OCI-LY1 (cell line): ENCODE measurements around the gene SORD.

Experiments used
- H2AFZ ChIP-seq: fragments of 200-600 bp; sonication (generic), shearing (Covaris generic); 2 replicates; pipeline ENCODE4 v1.6.0; 2014; ENCODE audit warnings: antibody characterized with exemption, mild to moderate bottlenecking, low read length
- H3F3A ChIP-seq: fragments of 200-600 bp; sonication (generic), shearing (Covaris generic); 2 replicates; pipeline ENCODE4 v1.6.0; 2014; ENCODE audit warnings: mild to moderate bottlenecking, antibody characterized with exemption, low read length, moderate library complexity; ENCODE audit not compliant: insufficient read depth
- H3K27ac ChIP-seq: fragments of 200-600 bp; sonication (generic); 2 replicates; pipeline ENCODE4 v1.5.1; 2014; ENCODE audit warnings: low read length, mixed run types, mild to moderate bottlenecking, low read depth; ENCODE audit not compliant: poor library complexity, severe bottlenecking
- H3K27me3 ChIP-seq: fragments of 200-600 bp; sonication (generic); 2 replicates; pipeline ENCODE4 v1.6.0; 2014; ENCODE audit warnings: antibody characterized with exemption, mild to moderate bottlenecking, low read length, moderate library complexity; ENCODE audit not compliant: insufficient read depth
- H3K36me3 ChIP-seq: fragments of 200-600 bp; sonication (generic); 2 replicates; pipeline ENCODE4 v1.6.1; 2014; ENCODE audit warnings: mild to moderate bottlenecking, antibody characterized with exemption, low read length, moderate library complexity, mixed read lengths; ENCODE audit not compliant: insufficient read depth
- H3K4me1 ChIP-seq: fragments of 200-600 bp; sonication (generic); 2 replicates; pipeline ENCODE4 v1.5.1; 2014; ENCODE audit warnings: mild to moderate bottlenecking, low read length, moderate library complexity; ENCODE audit not compliant: insufficient read depth, severe bottlenecking
- H3K4me2 ChIP-seq: fragments of 200-600 bp; sonication (generic), shearing (Covaris generic); 2 replicates; pipeline ENCODE4 v1.6.1; 2014; ENCODE audit warnings: low read length
- H3K4me3 ChIP-seq: fragments of 200-600 bp; sonication (generic); 2 replicates; pipeline ENCODE4 v1.5.1; 2014; ENCODE audit warnings: low read length, low read depth, mild to moderate bottlenecking, mixed read lengths; ENCODE audit not compliant: poor library complexity, severe bottlenecking
- H3K79me2 ChIP-seq: fragments of 200-600 bp; shearing (Covaris generic); 2 replicates; pipeline ENCODE4 v1.6.1; 2016; ENCODE audit warnings: mixed run types, low read length, mixed read lengths; ENCODE audit not compliant: insufficient read depth
- H3K9ac ChIP-seq: fragments of 200-600 bp; sonication (generic), shearing (Covaris generic); 2 replicates; pipeline ENCODE4 v1.6.1; 2014; ENCODE audit warnings: mild to moderate bottlenecking, low read length, mixed read lengths
- H3K9me2 ChIP-seq: fragments of 200-600 bp; sonication (generic), shearing (Covaris generic); 2 replicates; pipeline ENCODE4 v1.6.1; 2014; ENCODE audit warnings: low read depth, mild to moderate bottlenecking, low read length, mixed read lengths
- H3K9me3 ChIP-seq: fragments of 200-600 bp; shearing (Covaris generic); 2 replicates; pipeline ENCODE4 v1.6.1; 2014; ENCODE audit warnings: low read length, mixed read lengths
- H4K20me1 ChIP-seq: fragments of 200-600 bp; sonication (generic), shearing (Covaris generic); 2 replicates; pipeline ENCODE4 v1.6.0; 2016; ENCODE audit warnings: mild to moderate bottlenecking, low read length; ENCODE audit not compliant: insufficient read depth
- EZH2 ChIP-seq: fragments of 200-600 bp; sonication (generic), shearing (Covaris generic); IDR thresholded peaks from 2 replicates; pipeline ENCODE4 v1.8.0; 2017; ENCODE audit warnings: borderline replicate concordance, mixed run types, mild to moderate bottlenecking, antibody characterized with exemption, low read length, moderate library complexity, mixed read lengths
- TF ChIP-seq, protein P1 (sequence below): fragments of 200-600 bp; sonication (generic), shearing (Covaris generic); IDR thresholded peaks from 2 replicates; pipeline ENCODE4 v1.5.1; 2017; ENCODE audit warnings: mild to moderate bottlenecking, antibody characterized with exemption, low read length, moderate library complexity, mixed read lengths

SORD gene

DNA sequence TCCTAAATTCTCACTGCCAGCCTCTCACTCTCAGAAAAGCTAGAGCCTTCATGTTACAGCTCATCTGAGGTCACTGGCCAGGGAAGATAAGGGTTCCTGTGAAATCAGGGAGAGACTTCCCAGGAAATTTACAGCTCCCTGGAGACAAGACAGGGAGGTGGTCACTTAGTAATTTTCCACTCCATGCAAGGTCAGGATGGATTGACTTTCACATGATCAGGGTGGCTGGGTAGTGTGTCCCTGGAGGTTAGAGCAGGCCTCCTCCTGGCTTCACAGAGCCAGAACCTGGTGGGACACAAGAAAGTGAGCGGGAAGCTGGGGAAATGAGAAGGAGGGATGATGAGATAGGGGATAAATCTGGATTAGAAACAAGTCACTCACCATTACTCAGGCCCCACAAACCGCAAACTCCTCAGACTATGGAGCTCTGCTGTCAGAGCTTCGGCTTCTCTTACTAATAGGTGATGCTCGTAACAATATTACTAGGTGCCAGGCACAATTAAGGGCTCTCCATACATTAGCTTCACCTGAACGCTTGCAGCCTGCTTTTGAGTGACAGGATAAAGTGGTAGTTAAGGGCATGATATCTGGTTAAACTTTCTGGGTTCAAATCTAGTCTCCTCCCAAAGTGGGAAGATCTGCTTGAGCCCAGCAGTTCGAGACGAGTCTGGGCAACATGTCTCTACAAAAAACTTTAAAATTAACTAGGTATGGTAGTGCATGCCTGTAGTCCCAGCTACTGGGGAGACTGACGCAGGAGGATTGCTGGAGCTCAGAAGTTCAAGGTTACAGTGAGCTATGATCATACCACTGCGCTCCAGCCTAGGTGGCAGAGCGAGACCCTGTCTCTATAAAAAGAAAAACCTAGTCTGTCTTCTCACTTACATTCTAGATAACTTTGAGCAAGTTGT lies 66.1 kb downstream of the SORD start:
- Histone ChIP-seq H3K9me2 (no peaks in the 10 kb centered on the region), H3K4me3 (no peak overlapping the region), H3K36me3 (no peaks in the 10 kb centered on the region), H3K27me3 (0 out of 2 replicates have a peak, but pooled peaks cover 4% of the 10 kb centered on the region), H4K20me1 (no peaks in the 10 kb centered on the region), H3K9ac (no peak overlapping the region), H3K79me2 (no peaks in the 10 kb centered on the region), H3K4me1 (no peaks in the 10 kb centered on the region), H2AFZ (no peak overlapping the region), H3K9me3 (no peaks in the 10 kb centered on the region), H3K27ac (no peak overlapping the region), H3F3A (no peaks in the 10 kb centered on the region), H3K4me2 (no peak overlapping the region)
- TF ChIP-seq, protein P1, sequence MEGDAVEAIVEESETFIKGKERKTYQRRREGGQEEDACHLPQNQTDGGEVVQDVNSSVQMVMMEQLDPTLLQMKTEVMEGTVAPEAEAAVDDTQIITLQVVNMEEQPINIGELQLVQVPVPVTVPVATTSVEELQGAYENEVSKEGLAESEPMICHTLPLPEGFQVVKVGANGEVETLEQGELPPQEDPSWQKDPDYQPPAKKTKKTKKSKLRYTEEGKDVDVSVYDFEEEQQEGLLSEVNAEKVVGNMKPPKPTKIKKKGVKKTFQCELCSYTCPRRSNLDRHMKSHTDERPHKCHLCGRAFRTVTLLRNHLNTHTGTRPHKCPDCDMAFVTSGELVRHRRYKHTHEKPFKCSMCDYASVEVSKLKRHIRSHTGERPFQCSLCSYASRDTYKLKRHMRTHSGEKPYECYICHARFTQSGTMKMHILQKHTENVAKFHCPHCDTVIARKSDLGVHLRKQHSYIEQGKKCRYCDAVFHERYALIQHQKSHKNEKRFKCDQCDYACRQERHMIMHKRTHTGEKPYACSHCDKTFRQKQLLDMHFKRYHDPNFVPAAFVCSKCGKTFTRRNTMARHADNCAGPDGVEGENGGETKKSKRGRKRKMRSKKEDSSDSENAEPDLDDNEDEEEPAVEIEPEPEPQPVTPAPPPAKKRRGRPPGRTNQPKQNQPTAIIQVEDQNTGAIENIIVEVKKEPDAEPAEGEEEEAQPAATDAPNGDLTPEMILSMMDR = no peak
- no peak for TF ChIP-seq EZH2

- H3F3A ChIP-seq = no peaks in the 10 kb centered on the region
- no peak overlapping the region for H3K4me2 ChIP-seq
- no peaks in the 10 kb centered on the region for H3K4me1 ChIP-seq
- no peak overlapping the region for H2AFZ ChIP-seq
- no peak for TF ChIP-seq EZH2
- no peaks in the 10 kb centered on the region for H3K9me3 ChIP-seq
- no peak overlapping the region for H3K4me3 ChIP-seq
- no peak overlapping the region for H3K9ac ChIP-seq
- no peaks in the 10 kb centered on the region for H3K9me2 ChIP-seq
- 0 out of 2 replicates have a peak, but pooled peaks cover 4% of the 10 kb centered on the region for H3K27me3 ChIP-seq
- no peaks in the 10 kb centered on the region for H4K20me1 ChIP-seq
- no peaks in the 10 kb centered on the region for H3K79me2 ChIP-seq
- H3K27ac ChIP-seq = no peak overlapping the region
- no peaks in the 10 kb centered on the region for H3K36me3 ChIP-seq
Measured at GRCh38 chr15:45089712-45090373, 66.8 kb downstream of the SORD start.

GRCh38 chr15:45091161-45091560 lies 68.2 kb downstream of the SORD start:
- Histone ChIP-seq H3K79me2 (no peaks in the 10 kb centered on the region), H3K4me1 (no peaks in the 10 kb centered on the region), H3F3A (no peaks in the 10 kb centered on the region), H2AFZ (no peak overlapping the region), H3K27me3 (0 out of 2 replicates have a peak, but pooled peaks cover 4% of the 10 kb centered on the region), H3K9me3 (no peaks in the 10 kb centered on the region), H3K36me3 (no peaks in the 10 kb centered on the region), H4K20me1 (no peaks in the 10 kb centered on the region), H3K9ac (no peak overlapping the region), H3K9me2 (no peaks in the 10 kb centered on the region), H3K4me2 (no peak overlapping the region), H3K4me3 (no peak overlapping the region), H3K27ac (no peak overlapping the region)
- TF ChIP-seq, protein P1 = no peak
- no peak for TF ChIP-seq EZH2
